Measurements from ENCODE around the gene CDCA4. TPM values are rescaled to one million over a fixed set of nuclear protein-coding genes. Genes with fewer than 3 reads are reported as not detected.

The CDCA4 gene
- total RNA-seq, 4 donors from 2014 or later = 5.0 to 8.0 (median 6.0) TPM

GRCh38 chr14:104975481-104976197 lies 45.2 kb downstream of the CDCA4 start:
- intact Hi-C loops (cut with DNase I) = loop anchor here (1.0 kb wide), 1 partner anchor 71 kb away; no protein-coding TSS in a partner anchor
- H3K27ac ChIP-seq (replicated peaks in 1 of 4) = peak overlapping the region; percentile 87 to 99 (median 94)
- peaks cover 88 to 100% (median 98%) of the 10 kb centered on the region in 4 donors for H3K4me1 ChIP-seq
- WGBS = 40% methylated on average over 3 of the region's 21 CpGs
- no peaks in the 10 kb centered on the region for H3K27me3 ChIP-seq
- DNase-seq (ENCODE audit: extremely low spot score) = no peak
- H3K4me3 ChIP-seq = peak overlapping the region in 2 of 4 donors; percentile 64 to 67
- no peaks in the 10 kb centered on the region for H3K36me3 ChIP-seq
- no peaks in the 10 kb centered on the region for H3K9me3 ChIP-seq
- TF ChIP-seq POLR2AphosphoS5 (IDR thresholded peaks at IDR 0.05) = no peak
- no peak for TF ChIP-seq POLR2A (IDR thresholded peaks at IDR 0.05; ENCODE audit: low read depth)
- TF ChIP-seq EP300 (IDR thresholded peaks at IDR 0.05) = no peak
- no peak for TF ChIP-seq CTCF (IDR thresholded peaks at IDR 0.05)

GRCh38 chr14:104974665-104975390 lies 46.1 kb downstream of the CDCA4 start:
- Histone ChIP-seq H3K9me3 (no peaks in the 10 kb centered on the region), H3K27ac (replicated peaks in 1 of 4) (peak overlapping the region; percentile 87 to 99 (median 94)), H3K4me1 (peaks cover 80 to 100% (median 98%) of the 10 kb centered on the region in 4 donors), H3K4me3 (no peak overlapping the region), H3K27me3 (no peaks in the 10 kb centered on the region), H3K36me3 (no peaks in the 10 kb centered on the region)
- intact Hi-C loops (cut with DNase I) = loop anchor here (5.0 kb wide), 1 partner anchor 43 kb away; no protein-coding TSS in a partner anchor
- no peak for DNase-seq (ENCODE audit: extremely low spot score)
- WGBS = 91% methylated on average over 12 of the region's 14 CpGs
- no peak for TF ChIP-seq CTCF (IDR thresholded peaks at IDR 0.05)
- TF ChIP-seq EP300 (IDR thresholded peaks at IDR 0.05) = no peak
- TF ChIP-seq POLR2AphosphoS5 (IDR thresholded peaks at IDR 0.05) = no peak
- TF ChIP-seq POLR2A (IDR thresholded peaks at IDR 0.05; ENCODE audit: low read depth) = no peak

GRCh38 chr14:104974146-104974541 lies 46.7 kb downstream of the CDCA4 start:
- peak overlapping the region; percentile 17 to 47 (median 28) for H3K4me3 ChIP-seq
- WGBS = 43% methylated on average over 12 of the region's 13 CpGs

More at GRCh38 chr14:104974146-104974541, 46.7 kb downstream of the CDCA4 start:
- DNase-seq (ENCODE audit: extremely low spot score) = no peak
- Histone ChIP-seq H3K27me3 (no peaks in the 10 kb centered on the region), H3K9me3 (no peaks in the 10 kb centered on the region), H3K27ac (replicated peaks in 1 of 4) (peak overlapping the region; percentile 87 to 99 (median 94)), H3K4me1 (peaks cover 77 to 100% (median 98%) of the 10 kb centered on the region in 4 donors), H3K36me3 (no peaks in the 10 kb centered on the region)
- intact Hi-C loops (cut with DNase I) = loop anchor here (5.0 kb wide), 1 partner anchor 42 kb away; no protein-coding TSS in a partner anchor
- no peak for TF ChIP-seq POLR2AphosphoS5 (IDR thresholded peaks at IDR 0.05)
- TF ChIP-seq EP300 (IDR thresholded peaks at IDR 0.05) = no peak
- no peak for TF ChIP-seq POLR2A (IDR thresholded peaks at IDR 0.05; ENCODE audit: low read depth)
- TF ChIP-seq CTCF (IDR thresholded peaks at IDR 0.05) = no peak

All from esophagus muscularis mucosa (tissue), 4 donors.